Large intestine (tissue), 3 donors: Measurements from ENCODE around the gene CTAGE9. TPM values are rescaled to one million over a fixed set of nuclear protein-coding genes. Genes with fewer than 3 reads are reported as not detected.

Source experiments
- DNase-seq, 2 donors: peaks; one replicate each; pipeline versions ENCODE4 v3.0.0 to v3.0.0-alpha.2; 2013
- H3K27ac ChIP-seq: one replicate; pipeline ENCODE4 v1.5.1; 2013; ENCODE audit warnings: low read length
- H3K27me3 ChIP-seq: 2 replicates; pipeline ENCODE4 v1.6.1; 2013; ENCODE audit warnings: low read length; ENCODE audit not compliant: control insufficient read depth, insufficient read depth
- H3K36me3 ChIP-seq: 2 replicates; pipeline ENCODE4 v1.6.1; 2013; ENCODE audit warnings: low read length; ENCODE audit not compliant: control insufficient read depth, insufficient read depth
- H3K4me1 ChIP-seq: one replicate; pipeline ENCODE4 v1.6.1; 2013; ENCODE audit warnings: low read length; ENCODE audit not compliant: control insufficient read depth, insufficient read depth
- H3K4me3 ChIP-seq: one replicate; pipeline ENCODE4 v1.5.1; 2013; ENCODE audit warnings: low read length
- H3K9me3 ChIP-seq: one replicate; pipeline ENCODE4 v1.6.1; 2013; ENCODE audit warnings: mild to moderate bottlenecking, low read depth, low read length, moderate library complexity; ENCODE audit not compliant: control insufficient read depth
- WGBS: methylation state at CpG from one replicate; pipeline ENCODE4 v1.1.5; 2013; ENCODE audit warnings: low lambda C conversion rate; ENCODE audit not compliant: insufficient coverage; 5-methylcytosine and 5-hydroxymethylcytosine counted together
- polyA plus RNA-seq: library from polyadenylated mRNA; unstranded; fragments of 120-200 nt; gene quantifications from one replicate; pipeline ENCODE4 v1.2.1, GENCODE V29; 2013

The CTAGE9 gene
- polyA plus RNA-seq, 1 donor = 0.73 TPM

GRCh38 chr6:131745476-131745875 lies 34.7 kb upstream of the CTAGE9 start:
- Histone ChIP-seq H3K9me3 (no peaks in the 10 kb centered on the region), H3K4me1 (no peaks in the 10 kb centered on the region), H3K36me3 (no peaks in the 10 kb centered on the region), H3K4me3 (no peak overlapping the region), H3K27me3 (no peaks in the 10 kb centered on the region), H3K27ac (no peak overlapping the region)
- 100% methylated on average over 1 of the region's 5 CpGs for WGBS
- no peak for DNase-seq

DNA sequence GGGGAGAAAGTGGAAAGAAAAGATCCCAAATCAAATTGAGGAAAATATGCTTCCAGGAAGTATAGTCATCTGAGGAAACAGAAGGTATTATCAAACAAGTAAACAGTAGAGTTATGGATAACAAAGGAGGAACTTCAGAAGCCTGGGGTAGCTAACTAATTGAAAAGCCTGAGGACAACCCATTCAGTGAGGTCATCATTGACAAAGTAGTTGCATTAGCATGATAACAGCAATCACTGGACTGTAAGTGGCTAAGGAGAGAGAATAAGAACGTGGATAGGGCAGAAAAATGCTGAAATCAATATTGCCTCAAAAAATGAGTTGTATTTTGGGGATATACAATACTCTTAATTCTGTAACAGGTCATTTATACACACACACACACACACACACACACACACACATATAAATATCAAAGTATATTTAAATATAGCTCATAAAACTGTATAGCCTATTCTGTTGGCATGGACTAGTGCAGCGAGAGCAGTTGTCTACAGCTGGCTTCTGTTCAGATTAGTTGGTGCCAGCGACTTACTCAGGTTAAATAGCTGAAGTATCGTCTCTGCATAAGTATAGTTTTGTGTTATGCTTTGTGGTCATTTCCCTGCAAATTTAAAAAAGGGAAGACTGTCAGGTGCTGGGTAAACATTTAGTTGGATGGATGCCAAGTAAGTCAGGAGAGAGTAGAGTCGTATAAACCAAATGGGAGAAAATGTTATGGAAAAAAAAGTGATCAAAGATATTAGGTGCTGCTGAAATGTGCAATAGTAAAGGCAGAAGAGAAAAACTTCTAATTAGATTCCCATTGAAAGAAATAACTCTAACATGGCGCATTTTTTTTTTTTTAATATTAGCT lies 33.8 kb upstream of the CTAGE9 start:
- no peaks in the 10 kb centered on the region for H3K27me3 ChIP-seq
- H3K4me3 ChIP-seq = no peak overlapping the region
- H3K27ac ChIP-seq = no peak overlapping the region
- 49% methylated on average over 3 of the region's 6 CpGs for WGBS
- no peaks in the 10 kb centered on the region for H3K9me3 ChIP-seq
- no peaks in the 10 kb centered on the region for H3K36me3 ChIP-seq
- peak in 1 of 2 donors; percentile 29 for DNase-seq
- no peaks in the 10 kb centered on the region for H3K4me1 ChIP-seq

DNA sequence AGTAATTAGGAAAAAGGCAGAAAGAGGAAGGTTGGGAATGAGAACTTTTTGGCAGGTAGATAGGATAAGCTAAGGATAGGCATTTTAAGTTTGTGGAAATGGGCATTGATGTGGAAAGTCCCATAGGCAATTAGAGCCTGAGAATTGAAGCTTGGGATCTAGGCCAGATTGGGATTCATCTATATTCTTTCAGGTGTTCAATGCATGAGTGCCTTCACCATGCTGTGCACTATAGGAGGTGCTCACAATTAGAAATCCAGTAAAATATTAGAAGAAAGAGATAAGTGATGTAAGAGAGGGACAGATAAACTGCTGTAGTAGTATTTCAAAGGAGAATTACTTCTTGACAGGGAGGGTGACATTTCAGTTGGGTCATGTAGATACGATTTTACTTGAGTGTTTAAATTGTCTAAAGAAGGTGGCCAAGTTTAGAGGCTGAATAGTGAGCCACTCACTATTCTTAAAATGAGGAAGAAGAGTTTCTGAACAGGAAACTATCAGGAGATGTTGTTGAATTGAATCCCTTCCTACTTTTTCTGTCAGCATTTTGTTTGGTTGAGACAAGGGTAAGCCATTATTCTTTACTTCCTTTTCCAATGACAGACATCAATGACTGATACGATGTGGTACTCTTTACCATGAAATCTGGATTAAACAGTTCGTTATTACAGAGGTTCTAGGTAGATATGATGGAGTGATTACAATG lies 31.0 kb upstream of the CTAGE9 start:
- Histone ChIP-seq H3K27ac (no peak overlapping the region), H3K4me3 (no peak overlapping the region), H3K4me1 (no peaks in the 10 kb centered on the region), H3K9me3 (no peaks in the 10 kb centered on the region), H3K27me3 (no peaks in the 10 kb centered on the region), H3K36me3 (no peaks in the 10 kb centered on the region)
- DNase-seq = no peak
- WGBS = 90% methylated on average over 3 of the region's 3 CpGs

GRCh38 chr6:131740161-131740560 lies 29.3 kb upstream of the CTAGE9 start:
- Histone ChIP-seq H3K27ac (no peak overlapping the region), H3K4me3 (no peak overlapping the region), H3K36me3 (no peaks in the 10 kb centered on the region), H3K27me3 (no peaks in the 10 kb centered on the region), H3K9me3 (no peaks in the 10 kb centered on the region), H3K4me1 (no peaks in the 10 kb centered on the region)
- no CpG with 5 or more reads among the region's 4 CpGs for WGBS
- no peak for DNase-seq

DNA sequence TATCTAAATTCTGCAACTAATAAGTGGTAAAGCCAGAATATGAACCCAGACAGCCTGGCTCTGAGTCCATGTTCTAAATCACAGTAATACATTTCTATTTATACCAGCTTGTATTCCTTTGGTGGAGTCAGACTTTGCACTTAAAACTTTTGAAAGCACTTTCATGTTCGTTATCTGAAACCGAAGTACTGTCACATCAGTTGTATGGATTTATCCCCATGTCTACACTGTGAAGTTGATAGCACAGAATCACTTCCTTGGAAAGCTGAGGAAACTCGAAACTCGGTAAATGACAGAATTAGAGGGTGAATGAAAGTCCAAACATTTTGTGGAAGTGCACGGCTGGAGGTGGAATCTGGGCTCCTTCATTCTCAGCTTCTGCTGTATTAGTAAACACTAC lies 28.3 kb upstream of the CTAGE9 start:
- Histone ChIP-seq H3K27me3 (no peaks in the 10 kb centered on the region), H3K4me3 (no peak overlapping the region), H3K27ac (peak overlapping the region; percentile 66), H3K4me1 (no peaks in the 10 kb centered on the region), H3K9me3 (no peaks in the 10 kb centered on the region), H3K36me3 (no peaks in the 10 kb centered on the region)
- DNase-seq = peak; percentile 37 to 87
- no CpG with 5 or more reads among the region's 5 CpGs for WGBS

DNA sequence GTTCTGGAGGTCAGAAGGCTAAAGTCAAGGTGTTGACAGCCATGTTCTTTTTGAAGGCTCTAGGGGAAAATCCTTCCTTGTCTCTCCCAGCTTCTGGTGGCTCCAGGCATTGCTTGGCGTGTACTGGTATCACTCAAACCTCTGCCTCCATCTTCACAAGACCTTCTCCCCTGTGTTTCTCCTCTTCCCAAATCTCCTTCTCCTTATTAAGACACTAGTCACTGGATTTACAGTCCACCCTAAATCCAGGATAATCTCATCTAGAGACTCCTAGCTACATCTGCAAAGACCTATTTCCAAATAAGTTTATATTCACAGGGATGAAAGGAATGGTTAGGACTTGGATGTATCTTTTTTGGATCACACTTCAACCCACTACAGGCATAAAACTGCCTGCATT lies 26.0 kb upstream of the CTAGE9 start:
- no peak for DNase-seq
- Histone ChIP-seq H3K27ac (no peak overlapping the region), H3K4me3 (no peak overlapping the region), H3K36me3 (peaks cover 5% of the 10 kb centered on the region), H3K9me3 (no peaks in the 10 kb centered on the region), H3K4me1 (no peaks in the 10 kb centered on the region), H3K27me3 (no peaks in the 10 kb centered on the region)
- WGBS = 100% methylated on average over 1 of the region's 1 CpG

- H3K27me3 ChIP-seq = no peaks in the 10 kb centered on the region
- H3K4me1 ChIP-seq = no peaks in the 10 kb centered on the region
- no peak overlapping the region for H3K27ac ChIP-seq
- no peaks in the 10 kb centered on the region for H3K9me3 ChIP-seq
- no peak overlapping the region for H3K4me3 ChIP-seq
- no peak for DNase-seq
- no CpG with 5 or more reads among the region's 9 CpGs for WGBS
- peaks cover 5% of the 10 kb centered on the region for H3K36me3 ChIP-seq
Observed at GRCh38 chr6:131736003-131736596, 25.3 kb upstream of the CTAGE9 start.

DNA sequence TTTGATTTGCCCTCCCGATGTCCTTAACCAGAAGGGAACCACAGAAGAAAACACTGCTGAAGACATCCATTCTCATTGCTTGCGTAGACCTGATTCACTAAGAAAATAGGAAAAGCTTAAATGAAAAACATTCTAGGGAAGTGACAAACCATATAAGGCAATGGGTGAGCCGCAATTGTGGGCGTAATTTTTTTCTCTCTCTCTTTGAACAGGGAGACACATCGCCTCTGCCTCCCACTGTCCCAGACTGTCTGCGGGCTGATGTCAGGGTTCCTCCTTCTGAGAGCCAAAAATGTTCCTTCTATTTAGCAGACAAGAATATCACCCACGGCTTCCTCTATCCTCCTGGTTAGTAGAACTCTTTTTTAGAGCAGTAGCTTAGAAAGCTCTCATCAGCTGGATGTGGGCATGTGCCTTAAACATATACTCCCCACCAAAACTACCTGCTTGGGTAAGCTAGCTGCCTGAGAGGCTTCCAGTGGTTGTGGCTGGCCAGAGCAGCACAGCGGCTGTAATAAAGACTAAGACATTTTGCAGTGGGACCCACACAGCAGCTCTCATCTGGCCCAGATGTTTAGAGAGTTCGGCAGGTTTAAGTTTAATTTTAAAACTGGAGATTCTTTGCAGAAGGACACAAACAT lies 22.7 kb upstream of the CTAGE9 start:
- no peak overlapping the region for H3K27ac ChIP-seq
- H3K9me3 ChIP-seq = no peaks in the 10 kb centered on the region
- H3K27me3 ChIP-seq = no peaks in the 10 kb centered on the region
- no peaks in the 10 kb centered on the region for H3K4me1 ChIP-seq
- H3K4me3 ChIP-seq = no peak overlapping the region
- no peak for DNase-seq
- peaks cover 5% of the 10 kb centered on the region for H3K36me3 ChIP-seq
- WGBS = 63% methylated on average over 2 of the region's 9 CpGs

DNA sequence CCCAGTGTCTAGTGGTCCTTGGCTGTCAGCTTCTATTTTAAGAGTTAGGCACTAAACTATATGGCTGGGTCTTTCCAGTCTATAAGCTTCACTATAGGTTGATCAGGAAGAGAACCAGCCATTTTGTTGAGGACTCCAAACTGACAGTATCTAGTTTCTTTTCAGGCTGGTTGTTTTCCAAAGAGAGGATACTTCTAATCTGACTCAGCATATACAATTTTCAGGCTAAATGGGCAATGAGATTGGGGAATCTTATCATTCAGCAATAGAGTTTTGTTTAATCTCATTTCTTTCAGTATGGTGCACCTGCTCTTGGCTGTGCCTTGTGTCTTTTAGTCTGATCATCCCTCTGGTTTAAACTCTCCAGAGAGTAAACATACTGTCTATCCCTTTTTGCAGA lies 20.4 kb upstream of the CTAGE9 start:
- no peak overlapping the region for H3K4me3 ChIP-seq
- no peaks in the 10 kb centered on the region for H3K27me3 ChIP-seq
- H3K9me3 ChIP-seq = no peaks in the 10 kb centered on the region
- H3K4me1 ChIP-seq = no peaks in the 10 kb centered on the region
- no peak overlapping the region for H3K27ac ChIP-seq
- no peak for DNase-seq
- peaks cover 5% of the 10 kb centered on the region for H3K36me3 ChIP-seq

GRCh38 chr6:131730264-131730663 lies 19.4 kb upstream of the CTAGE9 start:
- 86% methylated on average over 2 of the region's 5 CpGs for WGBS
- Histone ChIP-seq H3K27me3 (no peaks in the 10 kb centered on the region), H3K4me1 (no peaks in the 10 kb centered on the region), H3K4me3 (no peak overlapping the region), H3K9me3 (no peaks in the 10 kb centered on the region), H3K27ac (no peak overlapping the region), H3K36me3 (peaks cover 9% of the 10 kb centered on the region)
- no peak for DNase-seq
